Glomerular visceral epithelial cell (primary cell): ENCODE results near the gene TMEM135.

Source experiments
- DNase-seq: peaks from one replicate; pipeline ENCODE4 v3.0.0-alpha.2; 2016; ENCODE audit errors: extremely low spot score

Gene TMEM135

DNA sequence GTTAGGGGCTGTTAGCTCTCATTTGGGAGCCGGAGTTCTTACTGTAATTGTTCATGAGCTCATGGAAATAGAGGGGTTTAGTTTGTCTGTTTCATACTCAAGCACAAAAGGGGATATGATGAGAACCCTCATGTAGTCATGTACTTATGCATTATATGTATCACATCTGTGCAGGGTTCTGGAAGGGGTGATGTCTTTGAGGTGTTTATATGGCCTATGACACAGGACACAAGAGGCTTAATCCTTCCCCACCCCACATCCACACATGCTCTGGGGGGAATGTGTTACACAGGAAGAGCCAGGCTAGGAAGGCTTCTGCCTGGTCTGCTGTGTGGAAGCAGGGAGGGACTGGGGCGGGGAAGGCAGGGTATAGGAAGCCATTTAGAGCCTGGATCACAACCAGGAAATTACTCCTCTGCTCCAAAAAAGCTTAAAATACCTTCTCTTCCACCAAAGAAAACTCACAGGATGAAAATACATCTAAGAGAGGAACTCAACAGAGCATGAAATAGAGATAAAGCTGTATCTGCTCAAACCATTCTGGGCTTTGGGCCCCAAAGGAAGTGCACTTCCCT, 316.1 kb downstream of the TMEM135 start:
- DNase-seq, result no peak

DNA sequence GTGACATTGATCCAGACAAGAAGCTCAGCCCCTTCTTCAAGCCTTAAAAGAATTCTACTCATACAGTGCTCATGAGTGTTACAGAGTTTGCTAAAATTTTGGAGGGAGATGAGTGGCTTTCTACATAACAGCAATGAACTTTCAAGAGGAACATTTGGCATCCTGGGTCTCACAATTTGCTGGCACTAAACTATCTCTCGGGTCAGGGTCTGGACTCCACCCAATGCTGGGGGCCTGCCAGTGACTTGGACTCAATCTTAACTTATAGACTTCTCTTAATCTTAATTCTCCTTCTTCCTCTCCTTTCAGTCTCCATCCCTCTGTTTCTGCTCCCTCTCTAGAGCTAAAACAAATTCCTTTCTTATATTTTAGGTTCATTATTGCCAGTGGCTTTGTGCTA, 317.9 kb downstream of the TMEM135 start:
- no peak for DNase-seq

DNA sequence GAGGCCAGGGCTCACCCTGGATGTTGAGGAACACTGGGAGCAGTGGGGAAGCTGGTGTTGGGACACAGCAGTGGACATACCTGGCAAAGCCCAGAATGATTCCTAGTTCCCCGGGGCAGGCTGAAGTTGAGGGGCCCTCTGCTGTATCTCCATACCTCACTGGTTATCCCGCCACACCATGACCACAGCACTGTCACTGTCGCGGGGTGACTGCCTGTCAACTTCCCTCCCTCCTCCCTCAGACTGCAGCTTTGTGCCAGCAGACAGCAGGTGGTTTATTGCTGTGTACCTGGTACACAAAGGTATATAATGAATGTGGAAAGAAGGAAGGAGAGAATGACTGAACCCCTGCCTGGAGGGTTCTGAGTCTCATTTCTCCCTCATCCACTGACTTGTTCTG, 318.7 kb downstream of the TMEM135 start:
- no peak for DNase-seq

DNA sequence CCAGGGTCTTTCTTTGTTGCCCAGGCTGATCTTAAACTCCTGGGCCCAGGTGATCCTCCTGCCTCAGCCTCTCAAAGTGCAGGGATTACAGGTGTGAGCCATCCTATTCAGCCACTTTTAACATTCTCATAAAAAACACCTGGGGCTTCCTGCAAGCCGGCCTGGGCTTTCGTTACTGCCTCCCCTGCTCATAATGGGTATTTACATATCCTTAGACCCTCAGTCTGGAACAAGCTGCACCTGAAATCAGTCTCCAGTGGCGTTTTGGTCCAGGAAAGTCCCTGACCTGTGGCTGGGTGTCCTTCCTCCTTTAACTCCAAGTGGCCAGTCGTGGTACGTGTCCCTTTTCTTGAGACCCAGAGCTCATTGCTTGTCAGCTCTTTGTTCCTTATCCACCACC, 320.7 kb downstream of the TMEM135 start:
- DNase-seq, result no peak

DNA sequence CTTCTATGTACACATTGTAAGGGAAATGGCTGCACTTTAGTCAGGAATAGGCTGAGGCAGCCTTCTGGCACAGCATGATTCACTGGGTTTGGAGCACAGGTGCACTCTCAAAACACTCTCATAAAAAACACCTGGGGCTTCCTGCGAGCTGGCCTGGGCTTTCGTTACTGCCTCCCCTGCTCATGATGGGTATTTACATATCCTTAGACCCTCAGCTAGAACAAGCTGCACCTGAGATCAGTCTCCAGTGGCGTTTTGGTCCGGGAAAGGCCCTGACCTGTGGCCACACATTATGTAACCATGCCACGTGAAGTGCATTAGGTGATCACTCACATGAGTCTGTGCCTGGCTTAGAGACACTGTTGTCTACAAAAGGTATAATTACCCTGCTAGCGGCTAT, 321.7 kb downstream of the TMEM135 start:
- no peak for DNase-seq

DNA sequence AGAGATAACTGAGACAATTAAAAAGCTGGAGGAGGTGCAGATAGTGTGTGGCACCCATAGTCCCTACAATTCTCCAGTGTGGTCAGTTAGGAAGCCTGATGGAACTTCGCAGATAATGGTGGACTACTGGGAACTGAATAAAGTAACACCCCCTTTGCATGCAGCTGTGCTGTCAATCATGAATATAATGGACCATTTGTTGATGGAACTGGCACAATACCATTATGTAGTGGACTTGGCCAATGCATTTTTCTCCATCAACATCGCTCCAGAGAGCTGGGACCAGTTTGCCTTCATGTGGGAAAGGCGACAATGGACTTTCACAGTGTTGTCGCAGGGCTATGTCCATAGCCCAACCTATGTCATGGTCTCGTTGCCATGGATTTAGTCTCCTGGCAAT, 324.2 kb downstream of the TMEM135 start:
- DNase-seq, result no peak

DNA sequence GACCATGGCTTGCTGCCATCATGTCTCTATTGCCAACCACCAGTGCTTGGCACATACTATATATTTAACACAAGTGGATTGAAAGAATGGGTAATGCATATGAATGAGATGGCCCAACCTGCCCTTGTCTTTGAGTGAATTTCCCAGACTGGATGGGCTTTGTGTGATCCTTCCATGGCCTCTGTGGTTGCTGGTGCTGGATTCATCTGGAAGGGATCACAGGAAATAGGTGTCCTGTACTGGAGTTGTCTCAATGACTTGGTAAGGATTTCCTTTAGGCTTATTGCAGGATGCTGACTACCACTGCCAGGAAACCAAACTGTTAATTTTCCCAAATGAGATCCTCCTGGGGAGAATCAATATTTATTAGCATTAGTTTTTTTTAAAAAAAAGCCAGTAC, 328.6 kb downstream of the TMEM135 start:
- no peak for DNase-seq

DNA sequence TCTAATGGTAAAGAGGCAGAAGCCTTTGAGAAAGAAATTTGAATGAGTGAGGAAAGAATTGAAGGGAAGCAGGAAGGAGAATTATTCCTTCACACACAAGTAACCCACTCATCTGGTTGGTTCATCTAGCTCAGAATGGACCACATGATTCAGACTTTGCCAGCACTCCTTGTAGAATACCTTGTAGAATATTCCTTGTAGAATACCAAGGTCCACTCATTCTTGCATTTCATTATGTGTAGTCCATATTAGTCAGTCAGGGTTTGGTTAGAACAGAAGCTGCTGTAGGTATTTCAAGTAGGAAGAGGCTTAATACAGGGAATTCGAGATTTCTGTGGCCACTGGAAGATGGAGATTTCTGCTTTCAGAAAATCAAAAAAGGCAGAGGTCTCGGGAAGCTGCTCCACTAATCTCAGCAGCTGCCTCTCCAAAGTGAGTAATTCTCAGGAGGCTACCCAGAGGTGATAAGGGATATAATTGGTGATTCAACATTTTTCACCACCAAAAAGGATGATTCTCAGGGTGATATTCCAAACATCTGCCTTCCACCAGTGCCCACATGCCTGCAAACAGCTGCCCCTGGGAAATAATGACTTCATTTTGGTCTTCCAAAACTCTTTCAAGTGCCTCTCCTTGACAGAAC, 329.1 kb downstream of the TMEM135 start:
- no peak for DNase-seq

DNA sequence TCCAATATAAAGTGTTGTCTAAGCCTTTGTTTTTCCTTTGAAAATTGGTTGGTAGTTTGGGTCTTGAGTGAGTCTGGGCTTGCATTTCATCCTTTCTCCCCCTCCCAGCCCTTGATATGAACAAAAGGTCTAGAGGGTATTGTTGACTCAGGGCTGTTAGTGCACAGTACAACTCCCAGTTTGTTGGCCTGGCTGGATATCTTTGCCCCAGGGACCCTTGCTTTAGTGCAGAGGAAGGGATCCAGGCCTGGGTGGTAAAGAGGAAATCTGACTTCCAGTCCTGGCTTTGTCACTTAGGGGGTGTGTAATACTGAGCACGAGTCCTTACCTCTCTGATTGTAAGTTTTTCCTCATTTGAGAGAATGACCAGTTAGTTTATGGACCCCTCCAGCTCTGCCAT, 330.4 kb downstream of the TMEM135 start:
- DNase-seq, result no peak

DNA sequence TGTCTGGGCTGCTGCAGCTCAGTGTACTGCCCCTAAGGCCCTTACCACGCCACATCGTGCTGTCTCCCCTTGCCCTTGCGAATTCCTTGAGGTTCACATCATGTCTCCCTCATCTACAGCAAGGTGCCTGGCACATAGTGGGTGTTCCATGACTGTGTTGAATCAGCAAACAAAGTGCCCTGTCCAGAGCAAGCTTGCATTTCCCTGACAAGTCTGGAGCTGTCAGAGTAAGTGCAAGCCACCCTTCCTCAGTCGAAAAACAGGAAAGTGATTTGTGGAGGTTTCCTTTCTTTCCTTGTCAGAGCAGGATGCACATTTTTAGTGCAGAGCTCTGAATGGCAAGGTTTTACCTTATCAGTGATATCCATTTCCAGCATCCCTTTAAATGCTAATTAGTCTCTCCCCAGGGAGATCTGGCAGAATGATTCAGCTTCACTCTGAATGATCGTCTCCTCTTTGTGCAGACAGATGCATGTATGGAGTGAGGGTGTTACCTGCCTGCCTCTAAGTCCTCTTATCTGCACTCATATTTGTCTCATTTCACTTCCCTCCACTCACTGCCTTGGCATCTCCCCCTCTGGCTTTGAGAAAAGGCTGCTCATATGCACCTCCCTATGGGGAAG, 331.2 kb downstream of the TMEM135 start:
- DNase-seq, result no peak

DNA sequence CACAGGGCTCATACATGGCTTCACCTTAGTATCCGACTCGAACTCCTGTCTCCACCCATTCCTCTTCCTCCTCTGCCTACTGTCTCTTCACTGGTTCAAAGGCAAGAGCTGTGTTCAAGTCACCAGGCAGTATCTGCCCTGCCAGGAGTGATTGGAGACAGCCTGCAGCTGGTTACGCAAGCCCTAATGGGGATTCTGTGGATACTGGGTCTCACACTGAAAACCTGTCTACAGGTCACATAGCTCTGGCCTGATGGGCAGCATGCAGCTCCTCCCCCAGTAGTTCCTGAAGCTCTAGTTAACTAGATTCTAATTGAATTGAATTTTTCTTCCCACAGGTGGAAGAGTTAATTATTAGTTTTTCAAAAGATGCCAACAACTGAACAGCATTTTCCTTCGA, 332.2 kb downstream of the TMEM135 start:
- DNase-seq, result no peak

DNA sequence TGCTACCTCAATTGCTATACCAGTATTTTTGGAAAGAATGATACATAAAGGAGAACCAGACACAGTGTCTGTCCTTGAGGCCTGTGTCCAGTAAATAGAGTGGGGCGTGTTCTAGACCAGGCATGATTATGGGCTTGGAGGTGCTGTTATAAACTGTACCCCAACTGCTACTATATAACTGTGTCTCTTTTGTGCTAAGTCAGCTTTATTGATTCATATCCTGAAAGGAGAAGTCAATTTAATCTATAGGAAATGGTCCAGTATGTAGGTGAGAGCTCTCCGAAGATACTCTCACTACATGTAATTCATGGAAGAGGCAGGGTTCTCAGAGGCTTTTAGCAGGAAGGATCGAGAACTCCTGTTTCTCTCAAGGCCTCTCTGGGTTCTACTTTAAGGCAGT, 334.3 kb downstream of the TMEM135 start:
- DNase-seq, result no peak
